NCI-H2196 (cell line): ENCODE data around the gene TMEM11.

Experiments used
- DNase-seq: peaks from one replicate; lab custom pipeline; 2025; ENCODE audit not compliant: unreplicated experiment; lab: John Stamatoyannopoulos, UW

TMEM11 gene

GRCh38 chr17:21214015-21214776 is at the start of gene TMEM11:
Gene TMEM11 (minus strand): TSS chr17:21214161. CDS start chr17:21214152, 9 bp downstream.
- DNase-seq, result peak; percentile 83

- no peak for DNase-seq
Measured at GRCh38 chr17:21263376-21263775, 49.4 kb upstream of the TMEM11 start.

GRCh38 chr17:21262259-21262993 is 48.5 kb upstream of the TMEM11 start:
- DNase-seq, result no peak

GRCh38 chr17:21258593-21258992 is 44.6 kb upstream of the TMEM11 start:
- no peak for DNase-seq

GRCh38 chr17:21253646-21254441 is 39.9 kb upstream of the TMEM11 start:
- DNase-seq, result no peak

- DNase-seq, result peak; percentile 47
Measured at GRCh38 chr17:21252796-21253645, 39.1 kb upstream of the TMEM11 start, which contains the start of gene NATD1. Gene NATD1 (minus strand): TSS chr17:21253410. CDS start chr17:21253264, 146 bp downstream.

- no peak for DNase-seq
Measured at GRCh38 chr17:21252289-21252795, 38.4 kb upstream of the TMEM11 start.

- no peak for DNase-seq
Measured at GRCh38 chr17:21251337-21252010, 37.5 kb upstream of the TMEM11 start.

GRCh38 chr17:21250854-21251253 is 36.9 kb upstream of the TMEM11 start:
- no peak for DNase-seq

GRCh38 chr17:21249920-21250703 is 36.2 kb upstream of the TMEM11 start:
- no peak for DNase-seq

- DNase-seq, result no peak
Measured at GRCh38 chr17:21249086-21249795, 35.3 kb upstream of the TMEM11 start.

- DNase-seq, result no peak
Measured at GRCh38 chr17:21248500-21248899, 34.5 kb upstream of the TMEM11 start.

GRCh38 chr17:21247552-21248258 is 33.7 kb upstream of the TMEM11 start:
- DNase-seq, result no peak

GRCh38 chr17:21246698-21247097 is 32.7 kb upstream of the TMEM11 start:
- DNase-seq, result no peak

- DNase-seq, result no peak
Measured at GRCh38 chr17:21245639-21246084, 31.7 kb upstream of the TMEM11 start.

GRCh38 chr17:21243516-21244303 is 29.7 kb upstream of the TMEM11 start:
- DNase-seq, result no peak
